HEK293 (cell line): ENCODE results near the gene ZNRF2.

Source experiments
- CTCF ChIA-PET: fragments of 350-600 bp; formaldehyde crosslinking; extraction: SDS; loops from one replicate; lab custom pipeline; 2021; ENCODE audit warnings: antibody characterized with exemption; lab: Yijun Ruan, JAX
- POLR2A ChIA-PET: fragments of 300-600 bp; formaldehyde crosslinking; extraction: SDS; loops from one replicate; lab custom pipeline; 2020; ENCODE audit warnings: antibody characterized with exemption, inconsistent platforms; lab: Yijun Ruan, JAX
- H3K27ac ChIP-seq: fragments of 200-500 bp; sonication (Bioruptor generic); 2 replicates; pipeline ENCODE4 v1.5.1; 2014; ENCODE audit warnings: low read depth, low read length, control low read depth, inconsistent platforms; ENCODE audit errors: extremely low read depth
- H3K36me3 ChIP-seq, 2 experiments: fragments of 200-500 bp in 1 of 2; sonication (Bioruptor generic) in 1 of 2; 1 replicate in 1 of 2; 2 replicates in 1 of 2; pipeline ENCODE4 v1.5.1; 2014 to 2017; ENCODE audit warnings: inconsistent platforms in 2 of 2, low read length in 2 of 2; ENCODE audit not compliant: control insufficient read depth in 2 of 2, insufficient read depth in 1 of 2
- H3K4me1 ChIP-seq: fragments of 200-500 bp; sonication (Bioruptor generic); 2 replicates; pipeline ENCODE4 v1.5.1; 2014; ENCODE audit warnings: mild to moderate bottlenecking, low read length, inconsistent platforms; ENCODE audit not compliant: control insufficient read depth, insufficient read depth
- H3K4me3 ChIP-seq: 2 replicates; pipeline ENCODE4 v1.5.1; 2011; ENCODE audit warnings: low read depth, mild to moderate bottlenecking, control low read depth, low read length, moderate library complexity
- H3K9me3 ChIP-seq: fragments of 200-500 bp; sonication (Bioruptor generic); 2 replicates; pipeline ENCODE4 v1.5.1; 2014; ENCODE audit warnings: low read depth, low read length, inconsistent platforms; ENCODE audit not compliant: control insufficient read depth, insufficient read depth
- HOXD13 ChIP-seq: sonication (generic); formaldehyde crosslinking; IDR thresholded peaks from 2 replicates; pipeline ENCODE4 v1.8.0; 2022; ENCODE audit warnings: missing genetic modification reagents, borderline replicate concordance
- KLF1 ChIP-seq: fragments of 450-650 bp; formaldehyde crosslinking; IDR thresholded peaks from 2 replicates; pipeline ENCODE4 v1.5.1; 2016; ENCODE audit warnings: missing biosample characterization, missing genetic modification characterization
- OSR2 ChIP-seq: fragments of 450-650 bp; formaldehyde crosslinking; IDR thresholded peaks from 2 replicates; pipeline ENCODE4 v1.5.1; 2016; ENCODE audit warnings: missing biosample characterization, missing genetic modification characterization
- ZBTB20 ChIP-seq: fragments of 450-650 bp; formaldehyde crosslinking; IDR thresholded peaks from 2 replicates; pipeline ENCODE4 v1.5.1; 2016; ENCODE audit warnings: missing biosample characterization, missing genetic modification characterization
- ZNF2 ChIP-seq: fragments of 450-650 bp; formaldehyde crosslinking; IDR thresholded peaks from 2 replicates; pipeline ENCODE4 v1.5.1; 2016; ENCODE audit warnings: missing biosample characterization, missing genetic modification characterization
- ZNF202 ChIP-seq: fragments of 450-650 bp; formaldehyde crosslinking; IDR thresholded peaks from 2 replicates; pipeline ENCODE4 v1.5.1; 2016; ENCODE audit warnings: missing biosample characterization, missing genetic modification characterization, borderline replicate concordance
- ZNF223 ChIP-seq: fragments of 450-650 bp; formaldehyde crosslinking; IDR thresholded peaks from 2 replicates; pipeline ENCODE4 v1.5.1; 2016; ENCODE audit warnings: missing biosample characterization, missing genetic modification characterization
- ZNF23 ChIP-seq: fragments of 450-650 bp; formaldehyde crosslinking; IDR thresholded peaks from 2 replicates; pipeline ENCODE4 v1.5.1; 2016; ENCODE audit warnings: missing biosample characterization, missing genetic modification characterization, borderline replicate concordance
- ZNF785 ChIP-seq: fragments of 450-650 bp; formaldehyde crosslinking; IDR thresholded peaks from 2 replicates; pipeline ENCODE4 v1.5.1; 2016; ENCODE audit warnings: missing biosample characterization, missing genetic modification characterization
- TF ChIP-seq, protein P1 (sequence below): fragments of 450-650 bp; formaldehyde crosslinking; IDR thresholded peaks from 2 replicates; pipeline ENCODE4 v1.5.1; 2016; ENCODE audit warnings: missing biosample characterization, missing genetic modification characterization
- TF ChIP-seq, protein P2 (sequence below): fragments of 450-650 bp; formaldehyde crosslinking; IDR thresholded peaks from 2 replicates; pipeline ENCODE4 v1.5.1; 2016; ENCODE audit warnings: missing biosample characterization, missing genetic modification characterization
- TF ChIP-seq, protein P3 (sequence below): fragments of 450-650 bp; formaldehyde crosslinking; IDR thresholded peaks from 2 replicates; pipeline ENCODE4 v1.5.1; 2016; ENCODE audit warnings: missing biosample characterization, missing genetic modification characterization
- TF ChIP-seq, protein P4 (sequence below): fragments of 450-650 bp; formaldehyde crosslinking; IDR thresholded peaks from 2 replicates; pipeline ENCODE4 v1.5.1; 2017; ENCODE audit warnings: missing biosample characterization, missing genetic modification characterization

Gene ZNRF2

DNA sequence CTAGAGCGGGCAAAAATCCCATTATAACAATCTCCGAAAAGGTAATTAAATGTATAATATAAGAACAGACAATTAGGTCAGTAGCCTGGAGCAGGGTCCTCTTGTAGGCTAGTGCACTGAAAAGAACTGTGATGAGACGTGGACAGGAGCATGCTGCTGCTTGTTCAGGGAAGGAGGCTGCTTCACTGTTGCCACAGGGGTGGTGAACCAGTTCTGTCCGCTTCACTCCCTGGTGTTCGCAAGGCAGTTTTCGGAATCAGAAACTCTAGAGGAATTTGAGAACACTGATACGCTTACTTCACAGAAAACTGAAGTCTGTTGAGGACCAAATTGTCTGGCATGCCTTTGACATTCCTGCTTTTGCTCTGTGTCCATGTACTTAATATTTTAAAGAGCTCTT lies 17.4 kb downstream of the ZNRF2 start:
- CTCF ChIA-PET, result interaction anchor here (0.6 kb wide), 2 partner anchors 29 to 57 kb away, joined by 3 to 4 read pairs; no protein-coding TSS in a partner anchor
- no peaks in the 10 kb centered on the region for H3K9me3 ChIP-seq
- no peak overlapping the region for H3K27ac ChIP-seq
- H3K36me3 ChIP-seq, result no peaks in the 10 kb centered on the region; a peak in 1 of 3 replicates
- peaks cover 45% of the 10 kb centered on the region for H3K4me1 ChIP-seq
- H3K4me3 ChIP-seq, result no peak overlapping the region
- no peak for TF ChIP-seq ZNF223 (tag by site-specific recombination)
- TF ChIP-seq, protein P1, sequence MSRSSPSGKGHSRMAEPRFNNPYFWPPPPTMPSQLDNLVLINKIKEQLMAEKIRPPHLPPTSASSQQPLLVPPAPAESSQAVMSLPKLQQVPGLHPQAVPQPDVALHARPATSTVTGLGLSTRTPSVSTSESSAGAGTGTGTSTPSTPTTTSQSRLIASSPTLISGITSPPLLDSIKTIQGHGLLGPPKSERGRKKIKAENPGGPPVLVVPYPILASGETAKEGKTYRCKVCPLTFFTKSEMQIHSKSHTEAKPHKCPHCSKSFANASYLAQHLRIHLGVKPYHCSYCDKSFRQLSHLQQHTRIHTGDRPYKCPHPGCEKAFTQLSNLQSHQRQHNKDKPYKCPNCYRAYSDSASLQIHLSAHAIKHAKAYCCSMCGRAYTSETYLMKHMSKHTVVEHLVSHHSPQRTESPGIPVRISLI (tag by site-specific recombination), result 0 out of 2 replicates have a peak, but pooled peaks have one; percentile 28
- TF ChIP-seq, all 188 proteins: peak for 1
- POLR2A ChIA-PET, result no interaction called here

DNA sequence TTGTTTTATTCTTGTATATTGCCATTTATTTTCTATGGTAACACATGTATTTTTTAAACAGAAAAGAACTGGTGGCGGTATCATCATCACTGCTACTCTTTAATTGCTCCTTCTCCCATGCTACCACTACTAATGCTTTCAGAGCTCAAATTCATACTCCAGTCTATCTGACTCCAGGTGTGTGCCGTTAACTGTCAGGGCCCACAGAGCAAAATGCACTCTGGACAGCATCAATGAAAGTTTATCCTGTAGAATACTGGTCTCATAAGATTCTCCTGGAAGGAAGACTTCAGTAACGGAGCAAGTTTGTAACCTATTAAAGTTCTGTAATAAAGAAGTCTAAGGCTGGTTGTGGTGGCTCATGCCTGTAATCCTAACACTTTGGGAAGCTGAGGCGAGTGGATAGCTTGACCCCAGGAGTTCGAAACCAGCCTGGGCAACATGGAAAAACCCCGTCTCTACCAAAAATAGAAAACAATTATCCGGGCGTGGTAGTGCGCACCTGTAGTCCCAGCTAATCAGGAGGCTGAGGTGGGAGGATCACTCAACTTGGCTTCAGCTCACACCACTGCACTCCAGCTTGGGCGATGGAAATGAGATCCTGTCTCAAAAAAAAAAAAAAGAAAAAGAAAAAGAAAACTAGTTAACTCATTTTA lies 18.4 kb downstream of the ZNRF2 start:
- H3K36me3 ChIP-seq, result no peaks in the 10 kb centered on the region; a peak in 1 of 3 replicates
- H3K27ac ChIP-seq, result no peak overlapping the region
- H3K4me1 ChIP-seq, result peaks cover 53% of the 10 kb centered on the region
- H3K9me3 ChIP-seq, result no peaks in the 10 kb centered on the region
- POLR2A ChIA-PET, result no interaction called here
- H3K4me3 ChIP-seq, result no peak overlapping the region
- TF ChIP-seq, protein P2, sequence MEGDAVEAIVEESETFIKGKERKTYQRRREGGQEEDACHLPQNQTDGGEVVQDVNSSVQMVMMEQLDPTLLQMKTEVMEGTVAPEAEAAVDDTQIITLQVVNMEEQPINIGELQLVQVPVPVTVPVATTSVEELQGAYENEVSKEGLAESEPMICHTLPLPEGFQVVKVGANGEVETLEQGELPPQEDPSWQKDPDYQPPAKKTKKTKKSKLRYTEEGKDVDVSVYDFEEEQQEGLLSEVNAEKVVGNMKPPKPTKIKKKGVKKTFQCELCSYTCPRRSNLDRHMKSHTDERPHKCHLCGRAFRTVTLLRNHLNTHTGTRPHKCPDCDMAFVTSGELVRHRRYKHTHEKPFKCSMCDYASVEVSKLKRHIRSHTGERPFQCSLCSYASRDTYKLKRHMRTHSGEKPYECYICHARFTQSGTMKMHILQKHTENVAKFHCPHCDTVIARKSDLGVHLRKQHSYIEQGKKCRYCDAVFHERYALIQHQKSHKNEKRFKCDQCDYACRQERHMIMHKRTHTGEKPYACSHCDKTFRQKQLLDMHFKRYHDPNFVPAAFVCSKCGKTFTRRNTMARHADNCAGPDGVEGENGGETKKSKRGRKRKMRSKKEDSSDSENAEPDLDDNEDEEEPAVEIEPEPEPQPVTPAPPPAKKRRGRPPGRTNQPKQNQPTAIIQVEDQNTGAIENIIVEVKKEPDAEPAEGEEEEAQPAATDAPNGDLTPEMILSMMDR (tag by site-specific recombination), result no peak
- TF ChIP-seq OSR2 (tag by site-specific recombination) (peak; percentile 18; the same call in 1 of the 2 replicates), ZNF2 (tag by site-specific recombination) (no peak)
- TF ChIP-seq, protein P3, sequence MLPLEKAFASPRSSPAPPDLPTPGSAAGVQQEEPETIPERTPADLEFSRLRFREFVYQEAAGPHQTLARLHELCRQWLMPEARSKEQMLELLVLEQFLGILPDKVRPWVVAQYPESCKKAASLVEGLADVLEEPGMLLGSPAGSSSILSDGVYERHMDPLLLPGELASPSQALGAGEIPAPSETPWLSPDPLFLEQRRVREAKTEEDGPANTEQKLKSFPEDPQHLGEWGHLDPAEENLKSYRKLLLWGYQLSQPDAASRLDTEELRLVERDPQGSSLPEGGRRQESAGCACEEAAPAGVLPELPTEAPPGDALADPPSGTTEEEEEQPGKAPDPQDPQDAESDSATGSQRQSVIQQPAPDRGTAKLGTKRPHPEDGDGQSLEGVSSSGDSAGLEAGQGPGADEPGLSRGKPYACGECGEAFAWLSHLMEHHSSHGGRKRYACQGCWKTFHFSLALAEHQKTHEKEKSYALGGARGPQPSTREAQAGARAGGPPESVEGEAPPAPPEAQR (tag by site-specific recombination), result no peak
- CTCF ChIA-PET, result no interaction called here

DNA sequence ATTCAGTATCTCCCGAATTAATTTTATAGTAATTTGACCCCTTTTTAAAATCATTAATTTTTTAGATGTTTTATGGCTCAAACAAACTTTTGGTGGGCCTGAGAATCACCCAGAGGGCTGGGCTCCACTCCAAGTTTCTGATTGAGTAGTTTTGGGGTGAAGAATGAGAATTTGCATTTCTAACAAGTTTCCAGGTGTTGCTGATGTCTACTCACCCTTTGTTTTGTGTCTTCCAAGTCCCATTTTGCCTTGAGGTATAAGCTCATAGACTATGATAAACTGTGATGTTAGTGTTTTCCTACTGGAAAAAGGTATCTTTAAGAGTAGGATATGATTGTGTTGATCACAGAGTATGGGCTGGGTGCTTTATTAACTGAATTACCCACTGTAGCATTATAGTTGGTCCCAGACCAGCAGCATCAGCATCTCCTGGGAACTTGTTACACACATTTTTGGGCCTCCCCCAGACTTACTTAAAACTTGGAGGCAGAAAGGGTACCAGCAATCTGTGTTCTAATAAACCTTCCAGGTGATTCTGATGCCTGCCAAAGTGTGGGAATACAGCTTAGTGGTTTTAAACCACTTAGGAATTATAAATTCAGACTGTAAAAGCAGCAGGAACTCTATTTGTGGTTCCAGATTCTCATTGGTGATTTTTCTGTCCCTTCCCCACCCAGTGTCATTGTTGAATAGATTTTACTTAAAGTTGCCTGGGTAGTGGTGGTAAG lies 19.1 kb downstream of the ZNRF2 start:
- Histone ChIP-seq H3K4me1 (peaks cover 60% of the 10 kb centered on the region), H3K4me3 (no peak overlapping the region), H3K9me3 (no peaks in the 10 kb centered on the region), H3K36me3 (no peaks in the 10 kb centered on the region; a peak in 1 of 3 replicates), H3K27ac (no peak overlapping the region)
- TF ChIP-seq ZBTB20 (peak; percentile 91), ZNF23 (tag by site-specific recombination) (no peak)
- ChIA-PET POLR2A (no interaction called here), CTCF (no interaction called here)

DNA sequence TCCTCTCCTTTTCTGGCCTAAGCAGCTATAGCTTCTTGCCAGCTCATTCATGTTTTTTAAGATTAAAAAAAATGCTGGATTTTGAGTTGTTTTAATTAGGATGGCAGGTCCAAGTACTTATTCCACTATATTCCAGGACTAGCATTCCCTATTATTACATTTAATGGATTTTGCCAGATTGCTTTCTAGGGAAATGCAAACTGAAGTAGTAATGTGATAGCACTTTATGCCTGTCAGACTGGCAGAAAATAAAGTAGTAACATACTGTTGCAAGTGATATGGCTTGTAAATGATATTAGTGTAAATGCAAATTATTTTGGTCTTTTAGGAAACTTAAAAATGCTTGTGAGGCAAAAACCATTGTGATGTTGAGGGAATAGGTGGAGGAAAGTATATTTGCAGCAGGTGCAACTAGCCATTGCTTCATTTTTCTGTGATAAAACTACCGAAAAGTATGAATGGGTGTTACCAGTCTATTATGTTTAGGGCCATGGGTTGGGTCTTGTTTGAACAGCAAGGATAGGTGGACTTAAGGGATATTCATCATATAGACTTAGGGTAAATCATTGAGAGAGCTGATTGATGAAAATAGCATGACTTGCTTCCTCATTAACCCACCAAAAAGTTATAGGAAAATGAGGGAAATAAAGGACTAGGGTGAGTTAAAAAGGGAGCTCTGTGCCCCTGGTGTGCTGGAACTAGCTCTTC lies 19.9 kb downstream of the ZNRF2 start:
- Histone ChIP-seq H3K9me3 (no peaks in the 10 kb centered on the region), H3K4me3 (no peak overlapping the region), H3K27ac (no peak overlapping the region), H3K36me3 (no peaks in the 10 kb centered on the region), H3K4me1 (peaks cover 69% of the 10 kb centered on the region)
- ChIA-PET POLR2A (no interaction called here), CTCF (no interaction called here)
- no peak for TF ChIP-seq ZNF202 (tag by site-specific recombination)
- peak; percentile 13; the same call in 1 of the 2 replicates for TF ChIP-seq KLF1 (tag by site-specific recombination)
- TF ChIP-seq ZNF785 (tag by site-specific recombination), result no peak
- TF ChIP-seq HOXD13 (CRISPR knock-in tag), result no peak
- TF ChIP-seq, protein P4, sequence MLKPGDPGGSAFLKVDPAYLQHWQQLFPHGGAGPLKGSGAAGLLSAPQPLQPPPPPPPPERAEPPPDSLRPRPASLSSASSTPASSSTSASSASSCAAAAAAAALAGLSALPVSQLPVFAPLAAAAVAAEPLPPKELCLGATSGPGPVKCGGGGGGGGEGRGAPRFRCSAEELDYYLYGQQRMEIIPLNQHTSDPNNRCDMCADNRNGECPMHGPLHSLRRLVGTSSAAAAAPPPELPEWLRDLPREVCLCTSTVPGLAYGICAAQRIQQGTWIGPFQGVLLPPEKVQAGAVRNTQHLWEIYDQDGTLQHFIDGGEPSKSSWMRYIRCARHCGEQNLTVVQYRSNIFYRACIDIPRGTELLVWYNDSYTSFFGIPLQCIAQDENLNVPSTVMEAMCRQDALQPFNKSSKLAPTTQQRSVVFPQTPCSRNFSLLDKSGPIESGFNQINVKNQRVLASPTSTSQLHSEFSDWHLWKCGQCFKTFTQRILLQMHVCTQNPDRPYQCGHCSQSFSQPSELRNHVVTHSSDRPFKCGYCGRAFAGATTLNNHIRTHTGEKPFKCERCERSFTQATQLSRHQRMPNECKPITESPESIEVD (tag by site-specific recombination), result peak; percentile 95
